H9 (cell line): ENCODE measurements around the gene IFI35. TPM values are rescaled to one million over a fixed set of nuclear protein-coding genes. Genes with fewer than 3 reads are reported as not detected.

Experiments used
- DNase-seq: peaks from one replicate; pipeline ENCODE4 v3.0.0-alpha.2; 2017
- H2AFZ ChIP-seq: one replicate; pipeline ENCODE4 v1.6.1; 2013; ENCODE audit warnings: mild to moderate bottlenecking, low read length, control low read depth, moderate library complexity
- H2AK5ac ChIP-seq: 2 replicates; pipeline ENCODE4 v1.6.1; 2013; ENCODE audit warnings: low read length, control low read depth, mixed read lengths; ENCODE audit not compliant: insufficient read length
- H2BK120ac ChIP-seq: one replicate; pipeline ENCODE4 v1.6.1; 2013; ENCODE audit warnings: low read depth, mild to moderate bottlenecking, low read length, control low read depth, inconsistent platforms; ENCODE audit not compliant: poor library complexity, severe bottlenecking
- H2BK12ac ChIP-seq: 2 replicates; pipeline ENCODE4 v1.6.1; 2013; ENCODE audit warnings: low read length, control low read depth, mixed read lengths, low read depth; ENCODE audit not compliant: insufficient read length
- H2BK15ac ChIP-seq: 2 replicates; pipeline ENCODE4 v1.6.1; 2013; ENCODE audit warnings: low read depth, low read length, control low read depth
- H2BK20ac ChIP-seq: one replicate; pipeline ENCODE4 v1.6.1; 2013; ENCODE audit warnings: low read depth, mild to moderate bottlenecking, low read length, control low read depth, inconsistent platforms; ENCODE audit not compliant: poor library complexity, severe bottlenecking
- H2BK5ac ChIP-seq: 2 replicates; pipeline ENCODE4 v1.6.1; 2013; ENCODE audit warnings: low read length, control low read depth, mixed read lengths; ENCODE audit not compliant: insufficient read length
- H3K14ac ChIP-seq: 2 replicates; pipeline ENCODE4 v1.6.1; 2013; ENCODE audit warnings: low read length, control low read depth; ENCODE audit not compliant: insufficient read depth
- H3K18ac ChIP-seq: 2 replicates; pipeline ENCODE4 v1.6.1; 2013; ENCODE audit warnings: low read depth, mild to moderate bottlenecking, mixed read lengths, low read length, control low read depth; ENCODE audit not compliant: insufficient read length
- H3K23ac ChIP-seq: 2 replicates; pipeline ENCODE4 v1.6.1; 2013; ENCODE audit warnings: low read length, control low read depth, mixed read lengths, low read depth; ENCODE audit not compliant: insufficient read length
- H3K23me2 ChIP-seq: 2 replicates; pipeline ENCODE4 v1.6.1; 2013; ENCODE audit warnings: low read depth, mild to moderate bottlenecking, mixed read lengths, low read length, control low read depth; ENCODE audit not compliant: insufficient read length, poor library complexity, severe bottlenecking
- H3K27ac ChIP-seq: 2 replicates; pipeline ENCODE4 v1.5.1; 2013; ENCODE audit warnings: low read length, control low read depth, mixed read lengths, low read depth; ENCODE audit not compliant: insufficient read length
- H3K27me3 ChIP-seq: 2 replicates; pipeline ENCODE4 v1.6.1; 2013; ENCODE audit warnings: low read length, control low read depth, inconsistent platforms; ENCODE audit not compliant: insufficient read depth
- H3K4ac ChIP-seq: 2 replicates; pipeline ENCODE4 v1.6.1; 2013; ENCODE audit warnings: low read depth, mild to moderate bottlenecking, control low read depth, inconsistent platforms, low read length, moderate library complexity
- H3K4me1 ChIP-seq: 2 replicates; pipeline ENCODE4 v1.6.1; 2013; ENCODE audit warnings: low read length, control low read depth, inconsistent platforms; ENCODE audit not compliant: insufficient read depth
- H3K4me2 ChIP-seq: 2 replicates; pipeline ENCODE4 v1.6.1; 2013; ENCODE audit warnings: low read length, control low read depth, mixed read lengths; ENCODE audit not compliant: insufficient read length, insufficient read depth
- H3K56ac ChIP-seq: 2 replicates; pipeline ENCODE4 v1.6.1; 2013; ENCODE audit warnings: low read depth, mild to moderate bottlenecking, mixed read lengths, low read length, control low read depth; ENCODE audit not compliant: insufficient read length
- H3K79me1 ChIP-seq: 2 replicates; pipeline ENCODE4 v1.6.1; 2013; ENCODE audit warnings: low read depth, mild to moderate bottlenecking, moderate library complexity, low read length, control low read depth, inconsistent platforms; ENCODE audit not compliant: insufficient read depth, poor library complexity, severe bottlenecking
- H3K79me2 ChIP-seq: 2 replicates; pipeline ENCODE4 v1.6.1; 2013; ENCODE audit warnings: low read length, control low read depth, inconsistent platforms; ENCODE audit not compliant: insufficient read depth
- H3K9ac ChIP-seq: 2 replicates; pipeline ENCODE4 v1.6.1; 2013; ENCODE audit warnings: low read length, control low read depth, mixed read lengths; ENCODE audit not compliant: insufficient read length; ENCODE audit errors: extremely low read depth
- H3K9me3 ChIP-seq: one replicate; pipeline ENCODE4 v1.6.1; 2013; ENCODE audit warnings: low read depth, low read length, inconsistent platforms; ENCODE audit not compliant: control insufficient read depth
- H3T11ph ChIP-seq: one replicate; pipeline ENCODE4 v1.6.1; 2013; ENCODE audit warnings: mild to moderate bottlenecking, low read length, control low read depth, inconsistent platforms
- H4K20me1 ChIP-seq: one replicate; pipeline ENCODE4 v1.6.1; 2013; ENCODE audit not compliant: control insufficient read depth, insufficient read length, insufficient read depth
- H4K5ac ChIP-seq: 2 replicates; pipeline ENCODE4 v1.6.1; 2013; ENCODE audit warnings: low read depth, mild to moderate bottlenecking, mixed read lengths, low read length, control low read depth; ENCODE audit not compliant: insufficient read length
- H4K8ac ChIP-seq: replicated peaks from 2 replicates; pipeline ENCODE4 v1.6.1; 2013; ENCODE audit warnings: low read length, control low read depth, mixed read lengths, low read depth; ENCODE audit not compliant: insufficient read length
- H4K91ac ChIP-seq: 2 replicates; pipeline ENCODE4 v1.6.1; 2013; ENCODE audit warnings: low read depth, mild to moderate bottlenecking, moderate library complexity, mixed read lengths, low read length, control low read depth; ENCODE audit not compliant: insufficient read length
- H3K27ac Mint-ChIP-seq, 3 experiments: 2 replicates in 2 of 3; 3 replicates in 1 of 3; pipeline ENCODE4 v1.8.0; 2020 to 2021; ENCODE audit warnings: mixed read lengths in 3 of 3, mild to moderate bottlenecking in 1 of 3, moderate library complexity in 1 of 3
- H3K27me3 Mint-ChIP-seq: 2 replicates; pipeline ENCODE4 v1.8.0; 2021; ENCODE audit warnings: low read depth, mild to moderate bottlenecking, moderate library complexity, mixed read lengths
- H3K36me3 Mint-ChIP-seq, 3 experiments: 2 replicates in 2 of 3; 3 replicates in 1 of 3; pipeline ENCODE4 v1.8.0; 2020 to 2021; ENCODE audit warnings: low read depth in 3 of 3, mixed read lengths in 3 of 3; ENCODE audit not compliant: insufficient read depth in 1 of 3
- H3K4me1 Mint-ChIP-seq, 2 experiments: 2 replicates each; pipeline ENCODE4 v1.8.0; 2020; ENCODE audit warnings: mixed read lengths in 2 of 2
- H3K4me3 Mint-ChIP-seq, 2 experiments: 2 replicates in 1 of 2; 3 replicates in 1 of 2; pipeline ENCODE4 v1.8.0; 2020 to 2021; ENCODE audit warnings: mild to moderate bottlenecking in 2 of 2, mixed read lengths in 2 of 2, moderate library complexity in 1 of 2
- H3K9me3 Mint-ChIP-seq, 2 experiments: 2 replicates in 1 of 2; 3 replicates in 1 of 2; pipeline ENCODE4 v1.8.0; 2020; ENCODE audit warnings: mild to moderate bottlenecking in 2 of 2, mixed read lengths in 2 of 2, moderate library complexity in 1 of 2
- CTCF ChIP-seq: fragments of 200-600 bp; sonication (generic); conservative IDR thresholded peaks from 3 replicates; pipeline ENCODE4 v1.8.0; 2021; ENCODE audit warnings: antibody characterized with exemption, mild to moderate bottlenecking
- WGBS: extraction: QIAGEN DNeasy Blood & Tissue Kit; methylation state at CpG from one replicate; pipeline ENCODE4 v1.1.7; 2013; ENCODE audit warnings: missing lambda C conversion rate, low lambda C conversion rate, mixed read lengths; ENCODE audit not compliant: insufficient read length; ENCODE audit errors: extremely low coverage; 5-methylcytosine and 5-hydroxymethylcytosine counted together
- total RNA-seq: library from RNA; stranded (reverse); gene quantifications from 2 replicates; pipeline ENCODE4 v1.2.1, GENCODE V29; 2021

Gene IFI35
- total RNA-seq, 1 experiment from 2014 or later: 4.2 TPM

GRCh38 chr17:43025290-43025657 is 18.7 kb downstream of the IFI35 start:
- Histone ChIP-seq H3K4me2 (peak overlapping the region; percentile 79), H3K23me2 (peaks cover 16% of the 10 kb centered on the region), H4K91ac (no peak overlapping the region), H3K9ac (peak overlapping the region; percentile 54), H2BK120ac (no peak overlapping the region), H3K4me1 (peaks cover 11% of the 10 kb centered on the region), H3T11ph (no peak overlapping the region), H2AFZ (no peak overlapping the region), H3K14ac (peak overlapping the region; percentile 82), H3K79me2 (no peaks in the 10 kb centered on the region; the same call in 1 of the 2 replicates), H2BK20ac (no peak overlapping the region), H2AK5ac (no peak overlapping the region), H2BK5ac (no peak overlapping the region), H4K8ac (no peak overlapping the region), H3K27ac (no peak overlapping the region), H3K4ac (no peak overlapping the region), H3K27me3 (no peaks in the 10 kb centered on the region), H4K5ac (no peak overlapping the region), H3K18ac (peak overlapping the region; percentile 34), H3K23ac (no peak overlapping the region), H3K79me1 (no peaks in the 10 kb centered on the region), H2BK12ac (no peak overlapping the region), H2BK15ac (no peak overlapping the region), H3K9me3 (no peaks in the 10 kb centered on the region), H3K56ac (no peak overlapping the region), H4K20me1 (no peaks in the 10 kb centered on the region)
- Mint-ChIP-seq H3K36me3 (peaks cover 10 to 26% (median 21%) of the 10 kb centered on the region in 3 experiments; a peak in 6 of 7 replicates), H3K27me3 (no peaks in the 10 kb centered on the region), H3K4me1 (peaks cover 37 to 50% of the 10 kb centered on the region in 2 experiments), H3K9me3 (no peaks in the 10 kb centered on the region), H3K4me3 (peak overlapping the region; percentile 75 to 98), H3K27ac (peak overlapping the region in 2 of 3 experiments; percentile 55 to 70; a peak in 3 of 7 replicates)
- DNase-seq: peak; percentile 86
- no CpG with 5 or more reads among the region's 27 CpGs for WGBS
- TF ChIP-seq CTCF: no peak
